K562 (cell line): ENCODE results near the gene C10orf105. TPM values are rescaled to one million over a fixed set of nuclear protein-coding genes. Genes with fewer than 3 reads are reported as not detected.

ENCODE experiments used
- CTBP1 ChIP-seq: fragments of 450-650 bp; IDR thresholded peaks from 2 replicates; pipeline ENCODE4 v1.6.1; 2016; ENCODE audit warnings: borderline replicate concordance
- NCOR1 ChIP-seq: fragments of 450-650 bp; IDR thresholded peaks from 2 replicates; pipeline ENCODE4 v1.6.1; 2016; ENCODE audit warnings: mild to moderate bottlenecking, moderate library complexity
- TAF15 ChIP-seq: fragments of 200-400 bp; formaldehyde crosslinking; IDR thresholded peaks from 2 replicates; pipeline ENCODE4 v1.6.1; 2017; ENCODE audit warnings: mild to moderate bottlenecking, low read depth, low read length, moderate library complexity
- ZBTB9 ChIP-seq: fragments of 450-650 bp; formaldehyde crosslinking; IDR thresholded peaks from 2 replicates; pipeline ENCODE4 v1.4.0; 2020; ENCODE audit warnings: mild to moderate bottlenecking, moderate library complexity
- ZHX1 ChIP-seq: fragments of 150-350 bp; conservative IDR thresholded peaks from 2 replicates; pipeline ENCODE4 v1.6.1; 2014; ENCODE audit warnings: low read length
- ZNF707 ChIP-seq: fragments of 250-450 bp; sonication (Bioruptor Pico); conservative IDR thresholded peaks from 2 replicates; pipeline ENCODE4 v1.8.0; 2022; ENCODE audit warnings: inconsistent platforms, mild to moderate bottlenecking, moderate library complexity
- ZNF740 ChIP-seq, 3 experiments: fragments of 200-800 bp in 1 of 3; sonication (Bioruptor generic) in 1 of 3; sonication (generic) in 1 of 3; formaldehyde crosslinking in 1 of 3; IDR thresholded peaks; 2 replicates each; pipeline versions ENCODE4 v1.6.1 to v1.8.0; 2016 to 2022; ENCODE audit warnings: mild to moderate bottlenecking in 2 of 3, missing compliant biosample characterization in 2 of 3, missing genetic modification characterization in 2 of 3, missing genetic modification reagents in 1 of 3
- polyA plus RNA-seq, 8 experiments: library from polyadenylated mRNA; depleted of rRNA in 4 of 8; stranded (reverse) in 5 of 8; unstranded in 3 of 8; fragments of >200 nt; fragmentation: Nextera tagmentation in 2 of 8; fragmentation: Illumina TruSeq in 1 of 8; extraction: Ambion mirVana in 2 of 8; extraction: Trizol in 1 of 8; gene quantifications; 2 replicates each; pipeline versions ENCODE4 v1.2.1 to v1.2.3, GENCODE V29; 2011 to 2014; ENCODE audit warnings: inconsistent platforms in 1 of 8, missing spikeins in 1 of 8
- total RNA-seq, 7 experiments: library from RNA; depleted of rRNA in 6 of 7; stranded (reverse); fragments of >200 nt in 6 of 7; fragmentation: Illumina TruSeq in 2 of 7; extraction: Trizol in 2 of 7; gene quantifications; 2 replicates each; pipeline versions ENCODE4 v1.2.1 to v1.2.3, GENCODE V29; 2011 to 2021; ENCODE audit warnings: low replicate concordance in 1 of 7
- TF ChIP-seq, protein P1 (sequence below): fragments of 450-650 bp; IDR thresholded peaks from 2 replicates; pipeline ENCODE4 v1.6.1; 2016; ENCODE audit warnings: mild to moderate bottlenecking, moderate library complexity

Gene C10orf105
- total and polyA plus RNA-seq, 9 of the 15 experiments (the other 6 are each of a cell fraction or from before 2014, with no cell fraction given), result 0.03 to 0.25 (median 0.04) TPM; not detected in 3

GRCh38 chr10:71747551-71748523, 28.3 kb upstream of the C10orf105 start (continued):
- TF ChIP-seq, protein P1, sequence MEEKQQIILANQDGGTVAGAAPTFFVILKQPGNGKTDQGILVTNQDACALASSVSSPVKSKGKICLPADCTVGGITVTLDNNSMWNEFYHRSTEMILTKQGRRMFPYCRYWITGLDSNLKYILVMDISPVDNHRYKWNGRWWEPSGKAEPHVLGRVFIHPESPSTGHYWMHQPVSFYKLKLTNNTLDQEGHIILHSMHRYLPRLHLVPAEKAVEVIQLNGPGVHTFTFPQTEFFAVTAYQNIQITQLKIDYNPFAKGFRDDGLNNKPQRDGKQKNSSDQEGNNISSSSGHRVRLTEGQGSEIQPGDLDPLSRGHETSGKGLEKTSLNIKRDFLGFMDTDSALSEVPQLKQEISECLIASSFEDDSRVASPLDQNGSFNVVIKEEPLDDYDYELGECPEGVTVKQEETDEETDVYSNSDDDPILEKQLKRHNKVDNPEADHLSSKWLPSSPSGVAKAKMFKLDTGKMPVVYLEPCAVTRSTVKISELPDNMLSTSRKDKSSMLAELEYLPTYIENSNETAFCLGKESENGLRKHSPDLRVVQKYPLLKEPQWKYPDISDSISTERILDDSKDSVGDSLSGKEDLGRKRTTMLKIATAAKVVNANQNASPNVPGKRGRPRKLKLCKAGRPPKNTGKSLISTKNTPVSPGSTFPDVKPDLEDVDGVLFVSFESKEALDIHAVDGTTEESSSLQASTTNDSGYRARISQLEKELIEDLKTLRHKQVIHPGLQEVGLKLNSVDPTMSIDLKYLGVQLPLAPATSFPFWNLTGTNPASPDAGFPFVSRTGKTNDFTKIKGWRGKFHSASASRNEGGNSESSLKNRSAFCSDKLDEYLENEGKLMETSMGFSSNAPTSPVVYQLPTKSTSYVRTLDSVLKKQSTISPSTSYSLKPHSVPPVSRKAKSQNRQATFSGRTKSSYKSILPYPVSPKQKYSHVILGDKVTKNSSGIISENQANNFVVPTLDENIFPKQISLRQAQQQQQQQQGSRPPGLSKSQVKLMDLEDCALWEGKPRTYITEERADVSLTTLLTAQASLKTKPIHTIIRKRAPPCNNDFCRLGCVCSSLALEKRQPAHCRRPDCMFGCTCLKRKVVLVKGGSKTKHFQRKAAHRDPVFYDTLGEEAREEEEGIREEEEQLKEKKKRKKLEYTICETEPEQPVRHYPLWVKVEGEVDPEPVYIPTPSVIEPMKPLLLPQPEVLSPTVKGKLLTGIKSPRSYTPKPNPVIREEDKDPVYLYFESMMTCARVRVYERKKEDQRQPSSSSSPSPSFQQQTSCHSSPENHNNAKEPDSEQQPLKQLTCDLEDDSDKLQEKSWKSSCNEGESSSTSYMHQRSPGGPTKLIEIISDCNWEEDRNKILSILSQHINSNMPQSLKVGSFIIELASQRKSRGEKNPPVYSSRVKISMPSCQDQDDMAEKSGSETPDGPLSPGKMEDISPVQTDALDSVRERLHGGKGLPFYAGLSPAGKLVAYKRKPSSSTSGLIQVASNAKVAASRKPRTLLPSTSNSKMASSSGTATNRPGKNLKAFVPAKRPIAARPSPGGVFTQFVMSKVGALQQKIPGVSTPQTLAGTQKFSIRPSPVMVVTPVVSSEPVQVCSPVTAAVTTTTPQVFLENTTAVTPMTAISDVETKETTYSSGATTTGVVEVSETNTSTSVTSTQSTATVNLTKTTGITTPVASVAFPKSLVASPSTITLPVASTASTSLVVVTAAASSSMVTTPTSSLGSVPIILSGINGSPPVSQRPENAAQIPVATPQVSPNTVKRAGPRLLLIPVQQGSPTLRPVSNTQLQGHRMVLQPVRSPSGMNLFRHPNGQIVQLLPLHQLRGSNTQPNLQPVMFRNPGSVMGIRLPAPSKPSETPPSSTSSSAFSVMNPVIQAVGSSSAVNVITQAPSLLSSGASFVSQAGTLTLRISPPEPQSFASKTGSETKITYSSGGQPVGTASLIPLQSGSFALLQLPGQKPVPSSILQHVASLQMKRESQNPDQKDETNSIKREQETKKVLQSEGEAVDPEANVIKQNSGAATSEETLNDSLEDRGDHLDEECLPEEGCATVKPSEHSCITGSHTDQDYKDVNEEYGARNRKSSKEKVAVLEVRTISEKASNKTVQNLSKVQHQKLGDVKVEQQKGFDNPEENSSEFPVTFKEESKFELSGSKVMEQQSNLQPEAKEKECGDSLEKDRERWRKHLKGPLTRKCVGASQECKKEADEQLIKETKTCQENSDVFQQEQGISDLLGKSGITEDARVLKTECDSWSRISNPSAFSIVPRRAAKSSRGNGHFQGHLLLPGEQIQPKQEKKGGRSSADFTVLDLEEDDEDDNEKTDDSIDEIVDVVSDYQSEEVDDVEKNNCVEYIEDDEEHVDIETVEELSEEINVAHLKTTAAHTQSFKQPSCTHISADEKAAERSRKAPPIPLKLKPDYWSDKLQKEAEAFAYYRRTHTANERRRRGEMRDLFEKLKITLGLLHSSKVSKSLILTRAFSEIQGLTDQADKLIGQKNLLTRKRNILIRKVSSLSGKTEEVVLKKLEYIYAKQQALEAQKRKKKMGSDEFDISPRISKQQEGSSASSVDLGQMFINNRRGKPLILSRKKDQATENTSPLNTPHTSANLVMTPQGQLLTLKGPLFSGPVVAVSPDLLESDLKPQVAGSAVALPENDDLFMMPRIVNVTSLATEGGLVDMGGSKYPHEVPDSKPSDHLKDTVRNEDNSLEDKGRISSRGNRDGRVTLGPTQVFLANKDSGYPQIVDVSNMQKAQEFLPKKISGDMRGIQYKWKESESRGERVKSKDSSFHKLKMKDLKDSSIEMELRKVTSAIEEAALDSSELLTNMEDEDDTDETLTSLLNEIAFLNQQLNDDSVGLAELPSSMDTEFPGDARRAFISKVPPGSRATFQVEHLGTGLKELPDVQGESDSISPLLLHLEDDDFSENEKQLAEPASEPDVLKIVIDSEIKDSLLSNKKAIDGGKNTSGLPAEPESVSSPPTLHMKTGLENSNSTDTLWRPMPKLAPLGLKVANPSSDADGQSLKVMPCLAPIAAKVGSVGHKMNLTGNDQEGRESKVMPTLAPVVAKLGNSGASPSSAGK, result peak; percentile 48
- TF ChIP-seq CTBP1 (peak; percentile 30; the same call in 1 of the 2 replicates), NCOR1 (no peak), ZNF707 (CRISPR knock-in tag) (no peak), ZBTB9 (peak; percentile 76), ZHX1 (no peak), TAF15 (no peak), ZNF740 (CRISPR knock-in tag; IDR thresholded peaks at IDR 0.05) (no peak), ZNF740 (tag; IDR thresholded peaks at IDR 0.05) (no peak)
